Fibroblast of villous mesenchyme (primary cell): ENCODE measurements around the gene MAPK10. TPM values are rescaled to one million over a fixed set of nuclear protein-coding genes. Genes with fewer than 3 reads are reported as not detected.
"Not testable (repeated sequence)": the region's sequence is repeated elsewhere in the genome, so short reads cannot be mapped to it uniquely, and the experiment has no call there.

Experiments
- DNase-seq: peaks from one replicate; pipeline ENCODE4 v3.0.0-alpha.2; 2010; ENCODE audit warnings: low read depth
- H3K4me3 ChIP-seq: 2 replicates; pipeline ENCODE4 v1.5.1; 2011; ENCODE audit warnings: low read depth, mild to moderate bottlenecking, low read length
- total RNA-seq: library from RNA; depleted of rRNA; stranded (reverse); fragments of >200 nt; gene quantifications from 2 replicates; pipeline ENCODE4 v1.2.3, GENCODE V29; 2012
- TF ChIP-seq, protein P1 (sequence below): IDR thresholded peaks from 2 replicates; pipeline ENCODE4 v1.5.1; 2012; ENCODE audit warnings: low read depth, mild to moderate bottlenecking, low read length; ENCODE audit not compliant: insufficient read depth

The MAPK10 gene
- total RNA-seq, 1 donor: 12.1 TPM

DNA sequence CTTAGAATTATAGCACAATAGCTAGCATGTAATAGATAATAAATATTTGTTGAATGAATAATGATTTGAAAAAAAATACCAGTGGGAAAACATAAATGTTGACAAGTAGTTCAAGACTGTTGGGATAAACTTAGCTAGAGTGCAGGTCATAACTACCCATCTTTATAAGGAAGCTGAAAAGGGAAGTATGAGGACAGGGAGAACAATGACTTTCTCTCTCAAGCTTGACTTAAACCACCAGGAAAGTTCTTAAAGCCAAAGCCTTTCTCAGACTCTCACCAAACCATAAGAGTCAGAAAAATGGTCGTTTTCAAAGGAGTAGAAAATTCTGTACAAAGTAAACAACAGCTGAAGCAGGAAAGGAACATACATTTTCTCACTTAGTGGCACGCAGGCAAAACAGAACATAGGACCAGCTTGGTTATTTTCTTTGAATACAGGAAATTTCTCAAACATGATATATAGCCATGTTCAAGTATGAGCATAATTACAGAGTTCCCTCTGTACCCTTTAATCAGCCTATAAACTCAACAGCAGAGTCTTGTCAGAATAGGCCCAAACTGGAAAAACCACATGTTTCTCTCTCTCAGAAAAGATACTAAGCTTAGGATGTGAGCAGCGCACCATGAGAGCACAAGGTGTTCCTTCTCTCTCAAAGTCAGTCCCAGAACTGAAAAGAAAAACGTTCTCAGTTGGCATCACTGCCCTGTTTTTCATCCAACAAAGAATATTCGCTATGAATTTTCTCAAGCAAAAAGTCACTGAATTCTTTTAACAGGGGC lies 28.7 kb downstream of the MAPK10 start:
- H3K4me3 ChIP-seq: no peak overlapping the region
- TF ChIP-seq, protein P1, sequence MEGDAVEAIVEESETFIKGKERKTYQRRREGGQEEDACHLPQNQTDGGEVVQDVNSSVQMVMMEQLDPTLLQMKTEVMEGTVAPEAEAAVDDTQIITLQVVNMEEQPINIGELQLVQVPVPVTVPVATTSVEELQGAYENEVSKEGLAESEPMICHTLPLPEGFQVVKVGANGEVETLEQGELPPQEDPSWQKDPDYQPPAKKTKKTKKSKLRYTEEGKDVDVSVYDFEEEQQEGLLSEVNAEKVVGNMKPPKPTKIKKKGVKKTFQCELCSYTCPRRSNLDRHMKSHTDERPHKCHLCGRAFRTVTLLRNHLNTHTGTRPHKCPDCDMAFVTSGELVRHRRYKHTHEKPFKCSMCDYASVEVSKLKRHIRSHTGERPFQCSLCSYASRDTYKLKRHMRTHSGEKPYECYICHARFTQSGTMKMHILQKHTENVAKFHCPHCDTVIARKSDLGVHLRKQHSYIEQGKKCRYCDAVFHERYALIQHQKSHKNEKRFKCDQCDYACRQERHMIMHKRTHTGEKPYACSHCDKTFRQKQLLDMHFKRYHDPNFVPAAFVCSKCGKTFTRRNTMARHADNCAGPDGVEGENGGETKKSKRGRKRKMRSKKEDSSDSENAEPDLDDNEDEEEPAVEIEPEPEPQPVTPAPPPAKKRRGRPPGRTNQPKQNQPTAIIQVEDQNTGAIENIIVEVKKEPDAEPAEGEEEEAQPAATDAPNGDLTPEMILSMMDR: no peak
- peak; percentile 8 for DNase-seq

DNA sequence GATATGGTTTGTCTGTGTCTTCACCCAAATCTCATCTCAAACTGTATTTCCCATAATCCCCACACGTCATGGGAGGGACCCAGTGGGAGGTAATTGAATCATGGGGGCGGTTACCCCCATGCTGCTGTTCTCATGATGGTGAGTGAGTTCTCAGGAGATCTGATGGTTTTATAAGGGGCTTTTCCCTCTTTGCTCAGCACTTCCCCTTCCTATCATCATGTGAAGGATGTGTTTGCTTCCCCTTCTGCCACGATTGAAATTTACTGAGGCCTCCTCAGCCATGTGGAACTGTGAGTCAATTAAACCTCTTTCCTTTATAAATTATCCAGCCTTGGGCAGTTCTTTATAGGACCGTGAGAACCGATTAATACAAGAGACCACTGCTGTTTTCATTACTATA lies 29.4 kb downstream of the MAPK10 start:
- DNase-seq, H3K4me3 ChIP-seq: not testable (repeated sequence)

DNA sequence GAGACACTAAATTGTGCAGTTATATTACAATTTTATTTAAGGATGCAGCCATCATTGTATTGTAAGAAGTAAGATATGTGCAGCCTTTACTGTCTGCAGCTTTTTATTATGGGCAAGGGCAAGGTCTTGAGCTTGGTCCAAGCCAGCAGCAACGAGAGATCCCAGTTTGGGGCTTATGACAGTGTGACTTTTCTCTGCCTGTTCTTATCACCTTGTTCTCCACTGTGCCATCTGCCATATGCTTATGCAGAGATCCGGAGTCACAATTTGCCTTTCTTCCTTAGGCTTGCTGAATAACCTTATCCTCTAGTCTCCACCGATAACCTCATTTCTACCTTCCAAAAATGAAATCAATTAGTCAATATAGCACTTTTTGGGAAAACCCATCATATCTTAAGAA lies 30.4 kb downstream of the MAPK10 start:
- DNase-seq: no peak
- H3K4me3 ChIP-seq: no peak overlapping the region
- TF ChIP-seq, protein P1: no peak

DNA sequence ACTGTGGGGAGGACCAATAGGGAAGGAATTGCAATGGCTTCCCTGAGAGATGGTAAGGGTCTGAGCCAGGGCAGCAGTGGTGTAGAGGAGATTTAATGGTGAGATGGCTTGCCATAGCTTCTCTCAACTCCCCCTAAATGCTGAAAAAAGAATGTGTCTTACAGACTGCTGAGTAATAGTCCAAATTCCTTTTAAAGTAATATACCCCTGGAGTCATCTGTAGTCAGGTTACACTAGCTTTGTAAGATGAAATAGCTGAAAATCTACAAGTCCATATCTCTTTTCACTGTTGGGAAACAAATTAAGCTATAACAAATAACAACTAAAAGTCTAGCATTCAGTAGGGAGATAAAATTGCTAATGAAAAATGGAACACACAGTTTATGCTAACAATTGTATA lies 33.5 kb downstream of the MAPK10 start:
- no peak overlapping the region for H3K4me3 ChIP-seq
- TF ChIP-seq, protein P1: no peak
- no peak for DNase-seq

DNA sequence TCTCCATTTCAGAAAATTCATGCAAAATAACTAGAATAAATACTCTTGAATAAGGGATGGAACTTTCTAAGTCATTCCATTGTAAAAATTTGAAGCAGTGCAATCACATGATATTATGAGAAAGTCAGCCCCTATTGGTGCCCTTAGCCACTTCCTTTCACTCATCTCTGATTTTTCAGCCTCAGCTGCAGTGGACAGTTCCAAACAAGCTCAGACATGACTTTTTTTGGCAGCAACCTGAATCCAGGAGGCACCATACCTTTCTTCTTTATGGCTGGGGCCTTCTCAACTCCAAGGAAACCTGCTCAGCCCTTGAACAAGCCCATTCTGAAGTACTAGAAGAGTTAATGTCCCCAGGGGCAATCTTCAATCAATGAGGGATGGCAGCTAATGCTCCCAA lies 40.5 kb downstream of the MAPK10 start:
- H3K4me3 ChIP-seq: no peak overlapping the region
- DNase-seq: no peak
- TF ChIP-seq, protein P1: no peak

DNA sequence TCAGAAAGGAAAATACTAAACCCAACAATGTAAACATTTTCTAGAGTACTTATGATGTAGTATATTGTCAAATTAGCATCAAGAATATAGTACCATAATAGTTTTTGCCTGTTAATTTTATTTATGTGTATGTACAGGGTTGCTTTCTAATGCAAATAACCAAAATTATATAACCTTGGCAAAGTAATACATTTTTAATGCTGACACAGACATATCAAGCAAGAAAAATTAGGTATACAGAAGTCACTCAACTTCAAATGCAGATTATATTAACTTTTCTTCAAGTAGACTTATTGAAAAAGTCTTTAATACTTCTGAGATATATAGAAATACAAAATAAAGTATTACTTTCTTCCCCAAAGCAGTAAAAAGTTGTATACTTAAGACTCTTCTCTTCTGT lies 44.3 kb downstream of the MAPK10 start:
- TF ChIP-seq, protein P1: no peak
- DNase-seq: no peak

DNA sequence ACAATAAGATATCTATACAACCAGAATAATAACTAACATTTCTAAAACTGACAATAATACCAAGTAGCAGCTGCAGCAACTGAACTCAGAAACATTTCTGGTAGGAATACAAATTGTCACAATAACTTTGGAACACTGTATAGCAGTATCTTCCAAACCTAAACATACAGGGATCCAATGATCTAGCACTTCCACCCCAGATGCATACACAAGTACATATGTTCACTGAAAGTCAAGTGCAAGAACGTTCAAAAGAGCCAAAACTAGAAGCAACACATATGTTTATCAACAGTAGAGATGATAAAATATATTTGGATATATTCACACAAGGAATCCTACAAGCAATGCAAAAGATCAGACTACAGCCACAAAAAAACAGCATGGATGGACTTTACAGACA lies 46.2 kb downstream of the MAPK10 start:
- DNase-seq: no peak
- TF ChIP-seq, protein P1: no peak

More for the DNA sequence above, 44.3 kb downstream of the MAPK10 start:
- H3K4me3 ChIP-seq: no peak overlapping the region

More for the DNA sequence above, 46.2 kb downstream of the MAPK10 start:
- no peak overlapping the region for H3K4me3 ChIP-seq
